Stimulated activated CD8-positive, alpha-beta memory T cell treated with anti-CD3 and anti-CD28 coated beads, Interleukin-2, amount 100 ng/mL, for 1 hour (primary cell): ENCODE results near the gene ZSWIM5.
"Not testable (repeated sequence)": the region's sequence is repeated elsewhere in the genome, so short reads cannot be mapped to it uniquely, and the experiment has no call there.

Experiments used
- DNase-seq, 2 donors: peaks; one replicate each; pipeline ENCODE4 v3.0.0-alpha.2; 2020; ENCODE audit warnings: low read depth in 2 of 2

Gene ZSWIM5

GRCh38 chr1:45093334-45093733 is 113.1 kb downstream of the ZSWIM5 start:
- DNase-seq: no peak

GRCh38 chr1:45089711-45090110 is 116.7 kb downstream of the ZSWIM5 start:
- DNase-seq: no peak

DNA sequence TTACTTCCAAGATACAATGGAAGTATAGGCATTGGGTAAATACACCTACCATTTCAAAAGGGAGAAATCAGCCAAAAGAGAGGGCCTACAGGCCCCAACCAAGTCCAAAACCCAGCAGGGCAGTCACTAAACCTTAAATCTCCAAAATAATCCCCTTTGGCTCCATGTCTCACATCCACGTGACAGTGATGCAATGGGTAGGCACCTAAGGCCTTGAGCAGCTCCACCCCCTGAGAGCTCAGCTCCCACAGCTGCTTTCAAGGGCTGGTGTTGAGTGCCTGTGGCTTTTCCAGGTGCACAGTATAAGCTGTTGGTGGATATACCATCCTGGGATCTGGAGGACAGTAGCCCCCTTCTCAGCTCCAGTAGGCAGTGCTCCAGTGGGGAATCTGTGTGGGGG is 121.8 kb downstream of the ZSWIM5 start:
- DNase-seq: no peak

DNA sequence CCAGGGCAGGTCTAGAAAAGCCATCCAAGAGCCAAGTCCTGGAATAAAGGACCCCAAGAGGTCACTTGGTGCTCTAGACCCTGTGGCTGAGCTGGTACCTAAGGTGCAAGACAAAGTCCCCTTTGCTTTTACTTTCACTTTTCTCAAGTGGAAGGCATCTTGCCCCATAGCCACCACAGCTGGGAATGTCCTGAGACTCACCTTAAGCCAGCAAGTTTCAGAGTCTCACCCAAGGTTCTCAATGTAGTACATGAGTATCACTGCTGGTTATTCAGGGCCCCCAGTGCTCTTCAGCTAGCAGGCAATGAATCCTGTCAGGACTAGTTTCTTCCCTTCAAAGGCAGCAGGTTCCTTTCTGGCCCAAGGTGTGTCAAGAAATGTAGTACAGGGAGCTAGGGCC is 126.9 kb downstream of the ZSWIM5 start:
- no peak for DNase-seq

DNA sequence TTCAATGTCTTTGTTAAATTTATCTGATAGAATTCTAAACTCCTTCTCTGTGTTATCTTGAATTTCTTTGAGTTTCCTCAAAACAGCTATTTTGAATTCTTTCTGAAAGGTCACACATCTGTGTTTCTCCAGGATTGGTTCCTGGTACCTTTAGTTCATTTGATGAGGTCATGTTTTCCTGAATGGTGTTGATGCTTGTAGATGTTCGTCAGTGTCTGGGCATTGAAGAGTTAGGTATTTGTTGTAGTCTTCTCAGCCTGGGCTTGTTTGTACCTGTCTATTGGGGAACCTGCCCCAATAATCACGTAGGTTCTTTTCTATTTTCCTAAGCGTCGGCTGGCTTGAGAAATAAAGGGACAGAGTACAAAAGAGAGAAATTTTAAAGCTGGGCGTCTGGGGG is 129.4 kb downstream of the ZSWIM5 start:
- DNase-seq: not testable (repeated sequence)

GRCh38 chr1:45071567-45071966 is 134.8 kb downstream of the ZSWIM5 start:
- no peak for DNase-seq

GRCh38 chr1:45067806-45068205 is 138.6 kb downstream of the ZSWIM5 start:
- no peak for DNase-seq

GRCh38 chr1:45065083-45065482 is 141.3 kb downstream of the ZSWIM5 start:
- DNase-seq: no peak

DNA sequence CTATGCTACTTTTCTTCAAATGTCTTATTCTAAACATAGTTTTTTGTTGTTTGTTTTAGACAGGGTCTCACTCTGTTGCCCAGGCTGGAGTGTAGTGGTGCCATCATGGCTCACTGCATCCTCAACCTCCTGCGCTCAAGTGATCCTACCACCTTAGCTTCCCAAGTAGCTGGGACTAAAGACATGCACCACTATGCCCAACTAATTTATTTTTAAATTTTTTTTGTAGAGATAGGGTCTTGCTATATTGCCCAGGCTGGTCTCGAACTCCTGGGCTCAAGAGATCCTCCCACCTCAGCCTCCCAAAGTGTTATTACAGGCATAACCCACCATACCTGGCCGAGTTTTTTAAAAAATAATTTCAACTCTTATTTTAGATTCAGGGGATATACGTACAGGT is 143.9 kb downstream of the ZSWIM5 start:
- not testable (repeated sequence) for DNase-seq

DNA sequence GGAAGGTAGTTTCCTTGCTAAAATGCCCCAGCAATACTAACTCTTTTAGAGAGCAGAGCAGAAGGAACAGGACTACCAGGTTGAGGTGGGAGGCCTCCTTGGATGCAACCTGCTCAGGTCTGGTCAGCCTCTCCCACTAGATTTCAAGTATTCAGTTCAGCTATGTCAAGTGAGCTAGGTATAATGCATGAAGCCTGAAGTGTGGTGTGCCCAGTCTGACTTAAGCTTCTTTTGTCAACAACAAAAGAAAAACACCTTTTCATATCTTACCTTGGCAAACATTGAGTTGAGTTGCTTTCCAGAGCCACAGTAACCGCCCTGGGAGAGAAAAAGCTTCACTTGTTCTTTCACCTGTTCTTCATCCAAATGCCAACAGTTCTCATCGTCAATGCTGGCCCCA is 146.6 kb downstream of the ZSWIM5 start:
- no peak for DNase-seq

DNA sequence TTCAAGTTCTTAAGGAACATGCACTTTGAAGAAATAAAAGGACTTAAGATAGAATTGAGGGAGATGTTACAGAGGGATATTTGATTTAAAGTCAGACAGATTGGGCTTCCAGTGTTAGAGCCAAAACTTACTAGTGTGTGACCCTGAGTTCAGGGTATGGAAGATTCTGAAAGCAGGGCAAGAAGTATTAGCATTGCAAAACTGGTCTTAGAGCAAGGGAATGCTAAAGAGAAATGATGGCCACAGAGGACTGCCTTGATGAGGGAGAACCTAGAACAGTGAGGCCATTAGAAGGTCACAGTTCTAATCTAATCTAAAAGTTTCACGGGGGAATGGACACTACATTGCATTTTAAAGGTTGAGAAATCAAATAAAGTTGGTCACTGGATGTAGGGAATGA is 148.9 kb downstream of the ZSWIM5 start:
- DNase-seq: no peak

- no peak for DNase-seq
Measured at GRCh38 chr1:45051005-45051772, 155.2 kb downstream of the ZSWIM5 start.

- no peak for DNase-seq
Measured at GRCh38 chr1:45047032-45047431, 159.4 kb downstream of the ZSWIM5 start.

DNA sequence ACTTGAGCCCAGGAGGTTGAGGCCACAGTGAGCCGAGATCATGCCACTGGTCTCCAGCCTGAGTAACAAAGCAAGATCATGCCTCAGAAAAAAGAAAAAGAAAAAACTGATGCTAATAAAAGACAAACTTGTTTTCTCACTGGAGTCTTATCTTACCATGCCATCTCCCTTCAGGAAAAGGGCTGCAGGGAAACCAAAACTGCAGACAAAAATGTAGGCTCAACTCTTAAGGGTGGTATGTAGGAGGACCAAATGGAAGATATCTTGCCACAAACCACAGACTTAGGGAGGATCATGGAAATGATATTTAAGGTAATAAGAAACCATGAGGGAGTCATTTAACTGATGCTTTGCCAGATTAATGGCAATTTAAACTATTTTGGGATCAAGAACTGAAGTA is 161.5 kb downstream of the ZSWIM5 start:
- DNase-seq: no peak

- DNase-seq: no peak
Measured at GRCh38 chr1:45043094-45043493, 163.3 kb downstream of the ZSWIM5 start.

GRCh38 chr1:45040297-45040696 is 166.1 kb downstream of the ZSWIM5 start:
- no peak for DNase-seq

DNA sequence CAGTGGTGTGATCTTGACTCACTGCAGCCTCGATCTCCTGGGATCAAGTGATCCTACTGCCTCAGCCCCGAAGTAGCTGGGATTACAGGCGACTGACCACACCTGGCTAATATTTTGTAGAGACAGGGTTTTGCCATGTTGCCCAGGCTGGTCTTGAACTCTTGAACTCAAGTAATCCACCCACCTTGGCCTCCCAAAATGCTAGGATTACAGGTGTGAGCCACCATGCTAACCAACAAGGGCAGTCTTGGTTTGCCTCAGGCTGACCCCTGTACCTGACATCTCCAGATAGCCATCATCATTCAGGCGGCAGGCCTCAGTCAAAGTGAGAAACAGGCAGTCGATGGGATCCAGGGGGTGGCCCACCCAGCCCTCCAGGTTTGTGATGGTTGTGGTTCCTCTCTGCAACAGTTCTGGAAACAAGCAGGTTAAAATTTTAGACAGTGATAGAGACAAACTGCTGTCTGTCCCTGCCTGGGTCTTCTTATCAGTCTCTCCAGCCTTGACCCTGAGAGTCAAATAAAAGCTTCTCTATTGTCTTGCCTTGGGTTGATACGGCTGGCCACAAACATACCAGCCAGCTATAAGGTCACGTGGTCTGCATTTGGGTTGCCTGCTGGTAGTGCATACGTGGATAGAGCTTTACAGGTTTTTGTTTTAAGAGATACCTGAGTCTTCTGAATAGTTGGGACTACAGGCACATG is 167.6 kb downstream of the ZSWIM5 start:
- DNase-seq: no peak

DNA sequence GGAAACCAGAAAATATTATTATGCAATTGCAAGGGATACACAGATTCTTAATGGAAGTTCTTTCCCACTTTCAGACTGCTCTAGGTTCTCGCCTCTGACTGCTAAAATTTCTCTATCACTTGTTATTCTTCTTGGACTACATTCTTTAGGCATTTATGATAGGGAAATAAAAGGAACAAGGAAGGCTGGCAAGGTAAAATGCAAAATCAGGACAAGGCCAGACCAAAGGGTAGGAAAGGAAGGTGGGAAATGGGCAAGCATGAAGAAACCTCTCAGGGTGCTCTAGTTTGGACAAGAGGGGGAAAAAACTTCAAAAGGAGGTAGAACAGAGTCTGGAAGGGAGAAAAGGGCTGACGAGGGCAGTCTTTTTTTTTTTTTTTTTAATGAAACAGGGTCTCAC is 168.2 kb downstream of the ZSWIM5 start:
- DNase-seq: no peak

DNA sequence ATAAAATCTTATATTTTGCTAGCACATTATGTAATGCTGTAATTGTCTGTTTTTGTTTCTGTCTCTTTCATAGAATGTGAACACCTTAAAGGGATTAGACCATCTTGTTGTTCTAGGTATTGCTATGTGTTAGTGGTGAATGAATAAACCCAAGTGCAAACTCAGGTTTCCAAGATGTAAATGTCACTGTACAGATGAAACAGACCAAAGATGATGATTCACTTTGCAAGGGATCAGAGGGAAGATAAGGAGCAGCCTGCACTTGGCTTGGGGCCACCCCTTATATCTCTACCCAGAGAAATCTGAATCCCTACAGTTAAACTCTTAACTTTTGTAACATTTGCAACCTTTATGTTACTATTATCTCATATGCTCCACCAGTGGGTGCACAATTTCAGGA is 168.9 kb downstream of the ZSWIM5 start:
- DNase-seq: no peak

DNA sequence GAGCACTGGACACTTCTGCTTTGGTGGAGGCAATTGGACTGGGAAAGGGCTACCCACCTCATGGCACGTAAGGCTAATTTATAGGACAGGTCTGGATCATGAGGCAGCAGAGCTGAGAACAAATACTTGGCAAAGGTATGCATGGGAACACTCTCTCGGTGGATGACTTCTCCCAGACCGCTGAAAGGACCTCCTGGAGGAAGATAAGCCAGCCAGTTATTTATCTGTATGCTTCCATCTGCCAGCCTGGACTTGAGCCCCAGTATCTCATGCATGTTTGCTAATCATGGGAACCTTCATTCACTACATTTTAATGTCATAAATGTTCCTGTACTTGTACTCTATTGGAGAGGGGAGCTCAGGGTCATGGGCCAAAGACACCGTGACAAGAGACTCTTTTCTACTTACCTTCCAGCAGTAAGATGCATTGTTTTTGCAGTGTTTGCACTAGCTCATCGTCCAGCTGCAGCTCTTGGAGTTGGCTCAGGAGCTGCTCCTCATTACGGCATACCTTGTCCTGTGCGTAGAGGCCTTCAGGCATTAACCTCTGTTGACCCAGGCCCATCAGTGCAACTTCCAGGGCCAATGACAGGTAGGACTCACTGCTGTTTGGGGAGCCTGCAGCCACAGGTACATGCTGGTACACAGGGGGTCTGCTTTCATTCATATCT is 170.6 kb downstream of the ZSWIM5 start:
- no peak for DNase-seq

- DNase-seq: no peak
Measured at GRCh38 chr1:45033356-45033755, 173.0 kb downstream of the ZSWIM5 start.

- no peak for DNase-seq
Measured at GRCh38 chr1:45032837-45033236, 173.6 kb downstream of the ZSWIM5 start.

DNA sequence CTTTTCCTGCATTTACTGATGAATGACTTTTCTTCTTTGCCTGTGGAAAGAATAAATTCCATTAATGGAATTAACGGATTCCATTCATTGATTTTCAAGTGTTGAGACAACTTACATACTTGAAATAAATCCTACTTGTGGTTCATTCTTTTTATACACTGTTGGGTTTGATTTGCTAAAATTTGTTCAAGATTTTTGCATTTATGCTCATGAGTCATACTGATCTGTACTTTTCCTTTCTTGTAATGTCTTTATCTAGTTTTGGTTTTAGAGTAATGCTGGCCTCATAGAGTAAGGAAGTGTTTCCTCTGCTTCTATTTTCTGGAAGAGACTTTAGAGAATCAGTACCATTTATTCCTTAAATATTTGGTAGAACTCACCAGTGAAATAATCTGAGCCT is 180.0 kb downstream of the ZSWIM5 start:
- no peak for DNase-seq
